GM12878 (cell line): ENCODE data around the gene WDR19. TPM values are rescaled to one million over a fixed set of nuclear protein-coding genes. Genes with fewer than 3 reads are reported as not detected.
A peak's percentile ranks its signal among the peaks of the same experiment; 100 is the strongest.

Experiments
- ATAC-seq: fragments of 200-7000 bp; cut with Tn5 transposase; 3 replicates; pipeline ENCODE4 v1.9.1; 2020; ENCODE audit warnings: mild to moderate bottlenecking, moderate library complexity
- Bru-seq: library from RNA; stranded (reverse); fragments of 400-500 nt; gene quantifications from one replicate; lab custom pipeline; 2021; lab: Mats Ljungman, UMichigan
- BruChase-seq, 2 experiments: library from RNA; stranded (reverse); fragments of 400-500 nt; gene quantifications; one replicate each; lab custom pipeline; 2021; lab: Mats Ljungman, UMichigan
- BruUV-seq: library from RNA; stranded (reverse); fragments of 400-500 nt; replicated peaks from 2 replicates; lab custom pipeline; 2021; lab: Mats Ljungman, UMichigan
- CTCF ChIA-PET: fragments of 300-600 bp; sonication (Branson Sonifier 250); formaldehyde crosslinking; extraction: SDS; loops from one replicate; lab custom pipeline; 2021; ENCODE audit warnings: inconsistent platforms; lab: Yijun Ruan, JAX
- POLR2A ChIA-PET: fragments of 350-600 bp; formaldehyde crosslinking; extraction: SDS; loops from one replicate; lab custom pipeline; 2021; ENCODE audit warnings: inconsistent platforms; lab: Charles Lee
- RAD21 ChIA-PET: fragments of 300-600 bp; sonication (Branson Sonifier 250); formaldehyde crosslinking; loops from one replicate; lab custom pipeline; 2023; ENCODE audit warnings: antibody characterized with exemption; ENCODE audit not compliant: unreplicated experiment; lab: Charles Lee
- SMC1A ChIA-PET: fragments of 300-600 bp; sonication (Branson Sonifier 250); formaldehyde crosslinking; loops from one replicate; lab custom pipeline; 2023; ENCODE audit not compliant: unreplicated experiment, uncharacterized antibody; lab: Charles Lee
- DNase-seq: peaks from one replicate; pipeline ENCODE4 v3.0.0-alpha.2; 2011; ENCODE audit warnings: low read depth, low spot score
- FAIRE-seq: peaks from 3 replicates; lab custom pipeline; 2011; peaks lifted over from hg19 to GRCh38; lab: Jason Lieb, UNC
- H2AFZ ChIP-seq: 2 replicates; pipeline ENCODE4 v1.6.0; 2011; ENCODE audit warnings: low read depth, low read length, control low read depth; ENCODE audit not compliant: control insufficient read depth
- H3K27ac ChIP-seq: 2 replicates; pipeline ENCODE4 v1.5.1; 2011; ENCODE audit warnings: control low read depth; ENCODE audit not compliant: control insufficient read depth, insufficient read depth
- H3K27me3 ChIP-seq, 2 experiments: replicated peaks in 1 of 2; 2 replicates each; pipeline versions ENCODE4 v1.6.0 to v1.6.1; 2011; ENCODE audit warnings: low read length in 1 of 2; ENCODE audit not compliant: control insufficient read depth in 2 of 2, insufficient read depth in 2 of 2
- H3K36me3 ChIP-seq, 2 experiments: 2 replicates each; pipeline ENCODE4 v1.5.1; 2011; ENCODE audit warnings: low read length in 1 of 2; ENCODE audit not compliant: control insufficient read depth in 2 of 2, insufficient read depth in 2 of 2
- H3K4me1 ChIP-seq: 2 replicates; pipeline ENCODE4 v1.6.1; 2011; ENCODE audit warnings: mild to moderate bottlenecking, low read length, moderate library complexity, mixed read lengths; ENCODE audit not compliant: control insufficient read depth, insufficient read depth
- H3K4me2 ChIP-seq: 2 replicates; pipeline ENCODE4 v1.6.0; 2011; ENCODE audit warnings: control low read depth; ENCODE audit not compliant: control insufficient read depth, insufficient read depth
- H3K4me3 ChIP-seq: fragments of 200-600 bp; sonication (generic); 2 replicates; pipeline ENCODE4 v1.5.1; 2016
- H3K79me2 ChIP-seq: 2 replicates; pipeline ENCODE4 v1.6.0; 2011; ENCODE audit warnings: low read length; ENCODE audit not compliant: control insufficient read depth, insufficient read depth
- H3K9ac ChIP-seq: 2 replicates; pipeline ENCODE4 v1.8.0; 2011; ENCODE audit warnings: low read length, control low read depth, mixed read lengths; ENCODE audit not compliant: control insufficient read depth, insufficient read depth
- H3K9me3 ChIP-seq: replicated peaks from 3 replicates; pipeline ENCODE4 v1.5.1; 2011; ENCODE audit warnings: mild to moderate bottlenecking, low read length; ENCODE audit not compliant: control insufficient read depth, insufficient read depth
- H4K20me1 ChIP-seq: 2 replicates; pipeline ENCODE4 v1.6.0; 2011; ENCODE audit not compliant: control insufficient read depth, insufficient read depth
- ASH2L ChIP-seq: fragments of 300-600, 200-600 bp; sonication (generic); IDR thresholded peaks from 2 replicates; pipeline ENCODE4 v1.6.1; 2017; ENCODE audit warnings: low read depth, mild to moderate bottlenecking, borderline replicate concordance
- ATF3 ChIP-seq: IDR thresholded peaks from 2 replicates; pipeline ENCODE4 v1.6.1; 2011; ENCODE audit warnings: low read depth, mild to moderate bottlenecking, low read length, moderate library complexity, borderline replicate concordance; ENCODE audit errors: extremely low read depth
- BRCA1 ChIP-seq: IDR thresholded peaks from 2 replicates; pipeline ENCODE4 v1.6.1; 2011; ENCODE audit warnings: low read depth, low read length, improper control_type of control experiment
- CBFB ChIP-seq: IDR thresholded peaks from 2 replicates; pipeline ENCODE4 v1.6.1; 2016; ENCODE audit warnings: antibody characterized with exemption, low read depth
- EP300 ChIP-seq, 2 experiments: fragments of 150-350 bp in 1 of 2; IDR thresholded peaks; 2 replicates each; pipeline ENCODE4 v1.6.1; 2011 to 2012; ENCODE audit warnings: low read depth in 2 of 2, low read length in 2 of 2, borderline replicate concordance in 1 of 2, improper control_type of control experiment in 1 of 2, inconsistent platforms in 1 of 2; ENCODE audit not compliant: control insufficient read depth in 1 of 2
- GATAD2B ChIP-seq: fragments of 450-650 bp; conservative IDR thresholded peaks from 2 replicates; pipeline ENCODE4 v1.6.1; 2017; ENCODE audit warnings: low read depth, mild to moderate bottlenecking, moderate library complexity
- HCFC1 ChIP-seq: fragments of 150-350 bp; IDR thresholded peaks from 2 replicates; pipeline ENCODE4 v1.6.1; 2014; ENCODE audit warnings: low read length
- IKZF1 ChIP-seq: fragments of 450-650 bp; conservative IDR thresholded peaks from 2 replicates; pipeline ENCODE4 v1.6.1; 2017; ENCODE audit warnings: antibody characterized with exemption, mild to moderate bottlenecking
- LARP7 ChIP-seq: fragments of 450-650 bp; IDR thresholded peaks from 2 replicates; pipeline ENCODE4 v1.6.1; 2017; ENCODE audit warnings: mild to moderate bottlenecking
- MYC ChIP-seq: IDR thresholded peaks from 2 replicates; pipeline ENCODE4 v1.6.1; 2011; ENCODE audit warnings: mild to moderate bottlenecking, low read length, moderate library complexity, inconsistent platforms; ENCODE audit not compliant: insufficient read depth, insufficient replicate concordance, insufficient read length, severe bottlenecking
- NRF1 ChIP-seq: conservative IDR thresholded peaks from 2 replicates; pipeline ENCODE4 v1.6.1; 2011; ENCODE audit warnings: mild to moderate bottlenecking, low read depth, low read length, improper control_type of control experiment
- PAX5 ChIP-seq: IDR thresholded peaks from 2 replicates; pipeline ENCODE4 v1.6.1; 2011; ENCODE audit warnings: low read depth, low read length, borderline replicate concordance
- RBBP5 ChIP-seq: fragments of 200-600 bp; sonication (generic); conservative IDR thresholded peaks from 2 replicates; pipeline ENCODE4 v1.6.1; 2016
- RCOR1 ChIP-seq: conservative IDR thresholded peaks from 2 replicates; pipeline ENCODE4 v1.6.1; 2012; ENCODE audit warnings: low read depth, low read length, improper control_type of control experiment
- RELA ChIP-seq: fragments of 450-650 bp; IDR thresholded peaks from 2 replicates; pipeline ENCODE4 v1.8.0; 2014; ENCODE audit warnings: borderline replicate concordance; ENCODE audit not compliant: partially characterized antibody
- SREBF2 ChIP-seq: IDR thresholded peaks from 2 replicates; pipeline ENCODE4 v1.6.1; 2012; ENCODE audit warnings: mild to moderate bottlenecking, low read length
- SRF ChIP-seq, 2 experiments: IDR thresholded peaks; 2 replicates each; pipeline ENCODE4 v1.6.1; 2011; ENCODE audit warnings: low read depth in 2 of 2, low read length in 2 of 2, mild to moderate bottlenecking in 1 of 2, moderate library complexity in 1 of 2
- STAT3 ChIP-seq: IDR thresholded peaks from 2 replicates; pipeline ENCODE4 v1.6.1; 2011; ENCODE audit warnings: low read depth, low read length, improper control_type of control experiment
- YBX1 ChIP-seq: fragments of 450-650 bp; IDR thresholded peaks from 2 replicates; pipeline ENCODE4 v1.6.1; 2016; ENCODE audit warnings: antibody characterized with exemption
- YY1 ChIP-seq: IDR thresholded peaks from 2 replicates; pipeline ENCODE4 v1.6.1; 2011; ENCODE audit warnings: low read depth, mild to moderate bottlenecking, low read length
- WGBS: methylation state at CpG from one replicate; pipeline ENCODE4 v1.1.6; 2016; ENCODE audit warnings: low lambda C conversion rate; ENCODE audit not compliant: insufficient replicate concordance, insufficient coverage; ENCODE audit errors: missing lambda C conversion rate; 5-methylcytosine and 5-hydroxymethylcytosine counted together
- in situ Hi-C: fragments of 300-500 bp; cut with MboI; formaldehyde crosslinking; loops from 9 replicates; pipeline ENCODE4 v1.14.3; 2018; ENCODE audit warnings: mixed read lengths
- intact Hi-C: fragments of 100-400 bp; cut with micrococcal nuclease; formaldehyde crosslinking; loops from one replicate; pipeline ENCODE4 v1.14.2; 2022; ENCODE audit not compliant: unreplicated experiment
- long read RNA-seq, 2 experiments: library from polyadenylated mRNA; unstranded; transcript quantifications; one replicate each; pipeline ENCODE4 v2.0.0, GENCODE V29; 2019 to 2020
- polyA minus RNA-seq, 3 experiments: library from RNA; depleted of rRNA, polyadenylated mRNA; stranded (reverse); fragments of >200 nt; gene quantifications; 2 replicates each; pipeline ENCODE4 v1.2.3, GENCODE V29; 2011
- polyA plus RNA-seq, 11 experiments: library from polyadenylated mRNA; depleted of rRNA in 4 of 11; unstranded in 6 of 11; stranded (reverse) in 5 of 11; fragments of >200 nt; fragmentation: Nextera tagmentation in 4 of 11; fragmentation: Illumina TruSeq in 1 of 11; extraction: Ambion mirVana in 4 of 11; extraction: Trizol in 1 of 11; gene quantifications; 1 replicate in 1 of 11; 2 replicates in 10 of 11; pipeline versions ENCODE4 v1.2.1 to v1.2.3, GENCODE V29; 2011 to 2016; ENCODE audit warnings: inconsistent platforms in 2 of 11, missing spikeins in 2 of 11, low read depth in 1 of 11
- total RNA-seq, 4 experiments: library from RNA; depleted of rRNA in 3 of 4; stranded (reverse); fragments of >200 nt in 3 of 4; fragmentation: Illumina TruSeq in 1 of 4; extraction: Trizol in 1 of 4; gene quantifications; 2 replicates each; pipeline versions ENCODE4 v1.2.1 to v1.2.3, GENCODE V29; 2013 to 2021

WDR19 gene
- 63.7 and 75.8 TPM in 2 replicates for total RNA-seq (2013; cell fraction: nucleolus; rRNA removed)
- total RNA-seq (2014; rRNA removed): 6.1 and 6.3 TPM in 2 replicates
- total RNA-seq (2014; rRNA removed; fragmentation: Illumina TruSeq; extraction: Trizol): 5.9 and 6.2 TPM in 2 replicates
- 7.9 and 8.5 TPM in 2 replicates for total RNA-seq (2021)
- 8.6 TPM for polyA plus RNA-seq (2011; ENCODE audit: low read depth)
- 15.4 and 21.8 TPM in 2 replicates for polyA plus RNA-seq (2011; rRNA removed)
- polyA plus RNA-seq (2011; cell fraction: cytosol; rRNA removed): 5.9 and 6.9 TPM in 2 replicates
- 24.0 and 33.1 TPM in 2 replicates for polyA plus RNA-seq (2011; cell fraction: nucleus; rRNA removed)
- polyA plus RNA-seq (2012): 6.6 and 10.2 TPM in 2 replicates
- polyA plus RNA-seq (2014; fragmentation: Illumina TruSeq; extraction: Trizol): 8.6 and 10.3 TPM in 2 replicates
- 1 to 10 TPM; 3.5 to 6.7 TPM for polyA plus RNA-seq (2014; fragmentation: Nextera tagmentation; extraction: Ambion mirVana)
- polyA plus RNA-seq (2014; rRNA removed): 8.1 and 10.8 TPM in 2 replicates
- polyA plus RNA-seq (2016; fragmentation: Nextera tagmentation; extraction: Ambion mirVana): 1 to 10 TPM; 6.9 to 7.7 TPM
- polyA minus RNA-seq (2011; rRNA and poly(A)+ RNA removed): 9.2 and 12.9 TPM in 2 replicates
- polyA minus RNA-seq (2011; cell fraction: cytosol; rRNA and poly(A)+ RNA removed): 2.6 and 4.9 TPM in 2 replicates
- polyA minus RNA-seq (2011; cell fraction: nucleus; rRNA and poly(A)+ RNA removed): 11.2 TPM in 2 replicates
- percentile 49 among the genes with signal in this experiment for Bru-seq, nascent RNA
- BruChase-seq, experiment 1, labeled RNA remaining after a 6-hour chase: percentile 57 among the genes with signal in this experiment
- BruChase-seq, experiment 2, labeled RNA remaining after a 2-hour chase: percentile 57 among the genes with signal in this experiment
- long read RNA-seq, experiment 1: 0 reads
- long read RNA-seq, experiment 2, partial matches to known transcripts: 8 of 11 reads
- long read RNA-seq, experiment 2, other reads (novel, unspliced or antisense): 3 of 11 reads

GRCh38 chr4:39181905-39182638 is at the start of gene WDR19:
Gene WDR19 (plus strand): TSS chr4:39182529. CDS start chr4:39182558, 29 bp downstream.
- H3K4me1 ChIP-seq: peaks cover 3% of the 10 kb centered on the region; the same call in 1 of the 2 replicates
- H3K27ac ChIP-seq: peak within 1 kb of the TSS; percentile 72
- intact Hi-C loops (no loop called here), in situ Hi-C loops (no loop called here)
- under 1% methylated on average over 48 of the region's 48 CpGs for WGBS
- H3K27me3 ChIP-seq: no peaks in the 10 kb centered on the region
- BruUV-seq: no TSS peak
- peak within 1 kb of the TSS; percentile 98 for H2AFZ ChIP-seq
- ChIA-PET SMC1A (interaction anchor here (0.6 to 2.0 kb wide), 17 partner anchors 10 to 423 kb away, joined by 3 to 8 read pairs (median 3); no protein-coding TSS in a partner anchor), RAD21 (interaction anchor here (0.5 to 2.0 kb wide), 14 partner anchors 16 to 1282 kb away, joined by 3 to 7 read pairs (median 4); partner anchors contain the start of gene TLR10), POLR2A (interaction anchor here (0.5 to 0.9 kb wide), 8 partner anchors 43 to 638 kb away, joined by 3 to 5 read pairs (median 3); no protein-coding TSS in a partner anchor), CTCF (interaction anchor here (0.6 to 2.0 kb wide), 16 partner anchors 10 to 400 kb away, joined by 3 to 17 read pairs (median 4); partner anchors contain the start of gene TLR10)
- H4K20me1 ChIP-seq: no peaks in the 10 kb centered on the region
- H3K9ac ChIP-seq: peak within 1 kb of the TSS; percentile 67
- H3K79me2 ChIP-seq: no peaks in the 10 kb centered on the region
- no peaks in the 10 kb centered on the region for H3K36me3 ChIP-seq
- peak; percentile 99 for ATAC-seq
- peak within 1 kb of the TSS; percentile 92 for H3K4me2 ChIP-seq
- peak; percentile 100 for FAIRE-seq
- peak within 1 kb of the TSS; percentile 88 for H3K4me3 ChIP-seq
- no peaks in the 10 kb centered on the region for H3K9me3 ChIP-seq
- DNase-seq: peak; percentile 98
- TF ChIP-seq PAX5: 0 out of 2 replicates have a peak, but pooled peaks have one; percentile 37
- TF ChIP-seq YY1: peak; percentile 38; the same call in 1 of the 2 replicates
- no peak for TF ChIP-seq SREBF2
- 0 out of 4 replicates have a peak, but pooled peaks of 1 of the 2 experiments have one; percentile 16 for TF ChIP-seq EP300 (IDR thresholded peaks at IDR 0.05; ENCODE audit: borderline replicate concordance in 1 of 2, control insufficient read depth in 1 of 2, low read depth in 2 of 2, low read length in 2 of 2)
- peak; percentile 53 for TF ChIP-seq BRCA1
- no peak for TF ChIP-seq ASH2L
- TF ChIP-seq SRF (IDR thresholded peaks at IDR 0.05; ENCODE audit: low read depth in 2 of 2, low read length in 2 of 2): 0 out of 4 replicates have a peak, but pooled peaks of 1 of the 2 experiments have one; percentile 2
- no peak for TF ChIP-seq YBX1
- no peak for TF ChIP-seq STAT3
- peak; percentile 60 for TF ChIP-seq NRF1
- TF ChIP-seq GATAD2B: no peak
- TF ChIP-seq ATF3: no peak
- TF ChIP-seq HCFC1: no peak
- no peak for TF ChIP-seq MYC
- TF ChIP-seq RBBP5: no peak
- TF ChIP-seq RCOR1: no peak
- TF ChIP-seq CBFB: no peak
- peak; percentile 19; the same call in 1 of the 2 replicates for TF ChIP-seq IKZF1
- no peak for TF ChIP-seq LARP7
- no peak for TF ChIP-seq RELA
